ENCODE measurements around the gene PPEF1. TPM values are rescaled to one million over a fixed set of nuclear protein-coding genes. Genes with fewer than 3 reads are reported as not detected.

PPEF1 gene
- total and polyA plus RNA-seq, 12 donors, result 0.29 to 3.6 (median 0.48) TPM; not detected in 4

- no peak for DNase-seq
- no peak for TF ChIP-seq CTCF (IDR thresholded peaks at IDR 0.05)
- no peak for TF ChIP-seq POLR2A (IDR thresholded peaks at IDR 0.05)
- no peaks in the 10 kb centered on the region for H3K9me3 ChIP-seq (replicated peaks in 1 of 3)
- intact Hi-C loops (cut with DNase I), result no loop called here
- H3K27me3 ChIP-seq, result no peaks in the 10 kb centered on the region
- H3K4me1 ChIP-seq (replicated peaks in 1 of 2), result no peaks in the 10 kb centered on the region
- 64 to 86% (median 78%) methylated on average over 1 of the region's 1 CpG for WGBS, 4 donors
- no peak overlapping the region for H3K4me3 ChIP-seq
- no peak overlapping the region for H3K27ac ChIP-seq
- H3K36me3 ChIP-seq (replicated peaks in 1 of 2), result no peaks in the 10 kb centered on the region
These were observed 148.6 kb downstream of the PPEF1 start for GRCh38 chrX:18855919-18856644.

GRCh38 chrX:18856645-18856997 lies 149.2 kb downstream of the PPEF1 start:
- Histone ChIP-seq H3K4me1 (replicated peaks in 1 of 2) (no peaks in the 10 kb centered on the region), H3K9me3 (replicated peaks in 1 of 3) (no peaks in the 10 kb centered on the region), H3K4me3 (no peak overlapping the region), H3K27me3 (no peaks in the 10 kb centered on the region), H3K36me3 (replicated peaks in 1 of 2) (no peaks in the 10 kb centered on the region), H3K27ac (no peak overlapping the region)
- TF ChIP-seq POLR2A (IDR thresholded peaks at IDR 0.05), result no peak
- no peak for TF ChIP-seq CTCF (IDR thresholded peaks at IDR 0.05)
- intact Hi-C loops (cut with DNase I), result no loop called here
- 56 to 79% (median 75%) methylated on average over 1 of the region's 1 CpG for WGBS, 4 donors
- no peak for DNase-seq

- H3K36me3 ChIP-seq (replicated peaks in 1 of 2), result no peaks in the 10 kb centered on the region
- no peaks in the 10 kb centered on the region for H3K4me1 ChIP-seq (replicated peaks in 1 of 2)
- no peak overlapping the region for H3K27ac ChIP-seq
- WGBS, 4 donors, result 79 to 83% (median 82%) methylated on average over 4 to 5 of the region's 5 CpGs
- no peaks in the 10 kb centered on the region for H3K9me3 ChIP-seq (replicated peaks in 1 of 3)
- no peak overlapping the region for H3K4me3 ChIP-seq
- no peak for TF ChIP-seq CTCF (IDR thresholded peaks at IDR 0.05)
- no peak for TF ChIP-seq POLR2A (IDR thresholded peaks at IDR 0.05)
- intact Hi-C loops (cut with DNase I), result no loop called here
- DNase-seq, result no peak
- H3K27me3 ChIP-seq, result no peaks in the 10 kb centered on the region
These were observed 154.1 kb downstream of the PPEF1 start for GRCh38 chrX:18861511-18861910.

GRCh38 chrX:18864390-18864920 lies 157.0 kb downstream of the PPEF1 start:
- 83 to 99% (median 89%) methylated on average over 13 to 15 of the region's 15 CpGs for WGBS, 4 donors
- H3K4me1 ChIP-seq (replicated peaks in 1 of 2), result no peaks in the 10 kb centered on the region
- H3K27ac ChIP-seq, result no peak overlapping the region
- no peaks in the 10 kb centered on the region for H3K36me3 ChIP-seq (replicated peaks in 1 of 2)
- H3K27me3 ChIP-seq, result no peaks in the 10 kb centered on the region
- DNase-seq, result no peak
- no peak overlapping the region for H3K4me3 ChIP-seq
- TF ChIP-seq CTCF (IDR thresholded peaks at IDR 0.05) (no peak), POLR2A (IDR thresholded peaks at IDR 0.05) (no peak)
- intact Hi-C loops (cut with DNase I), result no loop called here
- no peaks in the 10 kb centered on the region for H3K9me3 ChIP-seq (replicated peaks in 1 of 3)
